ENCODE measurements around the gene MRPL36. TPM values are rescaled to one million over a fixed set of nuclear protein-coding genes. Genes with fewer than 3 reads are reported as not detected.

Gene MRPL36
- total RNA-seq: 16.7 and 30.0 TPM in 2 replicates

DNA sequence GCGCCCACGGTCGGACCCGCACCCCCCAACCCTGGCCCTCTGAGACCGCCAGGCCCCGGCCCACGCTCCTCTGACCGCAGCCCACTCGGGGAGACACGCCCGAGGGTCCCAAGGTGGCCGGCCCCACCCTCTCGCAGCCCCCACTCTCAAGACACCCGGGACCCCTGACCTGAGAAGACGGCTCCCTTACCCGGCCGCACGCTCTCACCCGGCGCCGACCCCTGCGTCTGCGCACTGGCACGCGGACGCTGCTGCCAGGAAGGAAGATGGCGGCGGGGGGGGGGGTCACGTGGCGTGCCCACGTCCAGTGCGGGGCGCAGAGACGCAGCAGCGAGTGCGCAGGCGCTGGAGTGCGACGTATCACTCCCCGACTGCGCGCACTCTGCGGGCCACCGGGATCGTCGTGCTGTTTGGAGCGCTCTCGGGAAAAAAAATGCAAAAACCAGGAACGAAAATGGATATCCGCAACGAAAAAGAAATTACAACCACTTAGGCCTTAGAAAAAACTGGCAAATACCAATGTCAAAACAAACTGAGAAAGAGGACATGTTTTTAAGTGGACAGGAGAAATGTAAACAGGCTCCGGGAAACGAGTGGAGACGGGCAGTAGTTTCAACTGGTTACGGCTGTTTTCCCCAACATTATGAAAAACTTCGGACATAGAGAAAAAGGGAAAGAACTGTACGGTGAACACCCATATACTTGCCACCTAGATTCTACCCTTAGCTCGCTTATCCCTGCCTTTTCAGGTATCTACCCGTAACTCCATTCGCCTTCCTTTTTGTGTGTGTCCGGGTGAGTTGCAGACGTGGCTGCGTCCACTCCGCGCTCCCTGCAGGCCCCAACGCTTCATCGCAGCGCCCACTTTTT is at the start of gene MRPL36:
MRPL36 (minus strand) TSS at position 236 of the 870 bp plus-strand sequence. CDS start 902 bp downstream, outside the sequence.

DNA sequence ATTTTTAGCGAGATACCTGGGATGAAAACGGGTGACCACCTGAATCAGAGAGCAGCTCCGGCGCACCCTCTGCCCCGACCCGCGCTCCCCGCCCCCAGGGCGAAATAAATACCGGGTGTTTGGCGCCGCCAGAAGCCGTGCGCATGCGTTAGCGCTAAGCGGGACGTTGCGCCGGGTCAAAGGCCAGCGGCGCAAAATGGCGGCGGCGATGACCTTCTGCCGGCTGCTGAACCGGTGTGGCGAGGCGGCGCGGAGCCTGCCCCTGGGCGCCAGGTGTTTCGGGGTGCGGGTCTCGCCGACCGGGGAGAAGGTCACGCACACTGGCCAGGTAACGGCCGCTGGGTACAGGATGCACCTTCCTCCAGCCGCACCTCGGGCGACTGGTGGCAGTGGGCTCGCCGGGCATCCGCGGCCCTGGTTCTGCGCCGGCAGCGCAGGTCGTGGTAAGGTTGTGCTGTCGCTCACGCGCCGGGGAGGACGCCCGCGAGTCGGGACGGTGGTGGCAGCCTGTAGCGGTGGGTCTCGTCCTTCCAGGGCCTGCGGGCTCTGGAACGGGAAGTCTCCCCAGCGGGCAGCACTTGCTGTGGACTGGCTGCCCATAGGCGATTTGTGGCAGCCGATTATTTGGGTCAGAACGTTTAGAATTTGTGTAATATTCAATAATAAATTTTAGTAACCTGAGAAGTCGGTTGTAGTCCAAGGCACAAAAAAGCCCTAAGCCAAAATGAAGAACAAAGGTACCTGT is 1.8 kb upstream of the MRPL36 start, which contains the start of gene NDUFS6:
NDUFS6 (plus strand) TSS at position 186 of the 745 bp plus-strand sequence; CDS start at position 197, 11 bp downstream.

Other genes starting within 250 kb of the MRPL36 start
- 8.0 and 12.1 TPM in 2 replicates for gene NDUFS6, start 1.6 kb upstream of the MRPL36 start, total RNA-seq
- 0.16 TPM in 1 of 2 replicates, not detected in the other for gene IRX4, start 83.1 kb upstream of the MRPL36 start, total RNA-seq